Body of pancreas (tissue), 4 donors: ENCODE results near the gene CLBA1. TPM values are rescaled to one million over a fixed set of nuclear protein-coding genes. Genes with fewer than 3 reads are reported as not detected.

Experiments used
- ATAC-seq: fragments of 150-250 bp; one replicate; pipeline ENCODE4 v1.9.1; 2016
- DNase-seq, 4 donors: peaks; one replicate each; pipeline ENCODE4 v3.0.0-alpha.2; 2019
- H3K27ac ChIP-seq, 4 donors: fragments of 200-600 bp; sonication (generic); 1 replicate in 3 of 4; 2 replicates in 1 of 4; pipeline versions ENCODE4 v1.5.1 to v1.6.1; 2016 to 2019; ENCODE audit warnings: mild to moderate bottlenecking in 1 of 4, mixed read lengths in 1 of 4, moderate library complexity in 1 of 4
- H3K27me3 ChIP-seq, 2 donors: fragments of 200-600 bp; sonication (generic); one replicate each; pipeline ENCODE4 v1.6.0; 2016; ENCODE audit warnings: mild to moderate bottlenecking in 1 of 2
- H3K36me3 ChIP-seq, 2 donors: fragments of 200-600 bp; sonication (generic); replicated peaks in 1 of 2; 2 replicates each; pipeline ENCODE4 v1.5.1; 2016; ENCODE audit warnings: low read depth in 2 of 2; ENCODE audit not compliant: insufficient read depth in 1 of 2
- H3K4me1 ChIP-seq: fragments of 200-600 bp; sonication (generic); one replicate; pipeline ENCODE4 v1.6.0; 2016
- H3K4me3 ChIP-seq, 2 donors: fragments of 200-600 bp; sonication (generic); 1 replicate in 1 of 2; 2 replicates in 1 of 2; pipeline ENCODE4 v1.5.1; 2016 to 2019
- H3K9me3 ChIP-seq, 3 donors: fragments of 200-600 bp; sonication (generic); 1 replicate in 2 of 3; 2 replicates in 1 of 3; pipeline ENCODE4 v1.5.1; 2016
- POLR2A ChIP-seq, 3 donors: fragments of 450-650 bp; IDR thresholded peaks; one replicate each; pipeline ENCODE4 v1.6.1; 2016; ENCODE audit warnings: antibody characterized with exemption in 3 of 3, mild to moderate bottlenecking in 2 of 3
- WGBS, 2 donors: methylation state at CpG; one replicate each; pipeline ENCODE4 v1.1.5; 2017; 5-methylcytosine and 5-hydroxymethylcytosine counted together
- intact Hi-C: fragments of 100-400 bp; cut with DNase I; formaldehyde crosslinking; loops from one replicate; pipeline ENCODE4 v1.15.1; 2023
- total RNA-seq, 2 donors: library from RNA; depleted of rRNA; stranded (reverse); fragments of >200 nt; gene quantifications; one replicate each; pipeline ENCODE4 v1.1.0, GENCODE V29; 2016
- TF ChIP-seq, protein P1 (sequence below), 7 experiments: fragments of 450-650 bp in 4 of 7; fragments of 200-600 bp in 3 of 7; sonication (generic) in 3 of 7; IDR thresholded peaks; one replicate each; pipeline ENCODE4 v1.5.1; 2016 to 2019; ENCODE audit warnings: antibody characterized with exemption in 7 of 7

The CLBA1 gene
- total RNA-seq, 2 donors from 2014 or later = 8.6 to 21.1 TPM

DNA sequence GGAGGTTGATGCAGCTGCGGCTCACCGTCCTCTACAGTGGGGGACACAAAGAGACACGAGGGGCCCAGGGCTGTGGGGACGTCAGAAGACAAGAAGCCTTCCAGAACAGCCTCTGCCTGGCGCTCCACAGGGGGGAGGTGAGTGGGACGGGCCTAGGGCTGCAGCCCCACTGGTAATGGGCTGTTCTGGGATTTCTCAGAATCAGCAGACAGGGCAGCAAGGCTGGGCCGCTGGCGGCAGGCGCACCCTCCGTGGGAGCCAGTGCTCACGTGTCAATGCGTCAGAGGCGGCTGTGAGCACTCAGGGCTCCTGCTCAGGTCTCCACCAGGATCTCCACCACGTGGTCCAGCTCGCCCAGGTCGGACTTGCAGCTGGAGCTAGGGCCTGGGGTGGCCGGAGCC, 25.3 kb downstream of the CLBA1 start:
- intact Hi-C loops = no loop called here
- H3K4me1 ChIP-seq = no peaks in the 10 kb centered on the region
- peaks cover 0 to 6% of the 10 kb centered on the region in 2 donors for H3K36me3 ChIP-seq
- H3K4me3 ChIP-seq = no peak overlapping the region
- DNase-seq = no peak
- no peak for TF ChIP-seq POLR2A (IDR thresholded peaks at IDR 0.05)
- TF ChIP-seq, protein P1, sequence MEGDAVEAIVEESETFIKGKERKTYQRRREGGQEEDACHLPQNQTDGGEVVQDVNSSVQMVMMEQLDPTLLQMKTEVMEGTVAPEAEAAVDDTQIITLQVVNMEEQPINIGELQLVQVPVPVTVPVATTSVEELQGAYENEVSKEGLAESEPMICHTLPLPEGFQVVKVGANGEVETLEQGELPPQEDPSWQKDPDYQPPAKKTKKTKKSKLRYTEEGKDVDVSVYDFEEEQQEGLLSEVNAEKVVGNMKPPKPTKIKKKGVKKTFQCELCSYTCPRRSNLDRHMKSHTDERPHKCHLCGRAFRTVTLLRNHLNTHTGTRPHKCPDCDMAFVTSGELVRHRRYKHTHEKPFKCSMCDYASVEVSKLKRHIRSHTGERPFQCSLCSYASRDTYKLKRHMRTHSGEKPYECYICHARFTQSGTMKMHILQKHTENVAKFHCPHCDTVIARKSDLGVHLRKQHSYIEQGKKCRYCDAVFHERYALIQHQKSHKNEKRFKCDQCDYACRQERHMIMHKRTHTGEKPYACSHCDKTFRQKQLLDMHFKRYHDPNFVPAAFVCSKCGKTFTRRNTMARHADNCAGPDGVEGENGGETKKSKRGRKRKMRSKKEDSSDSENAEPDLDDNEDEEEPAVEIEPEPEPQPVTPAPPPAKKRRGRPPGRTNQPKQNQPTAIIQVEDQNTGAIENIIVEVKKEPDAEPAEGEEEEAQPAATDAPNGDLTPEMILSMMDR (IDR thresholded peaks at IDR 0.05) = no peak
- no peak for ATAC-seq
- H3K27ac ChIP-seq = no peak overlapping the region
- no peaks in the 10 kb centered on the region for H3K27me3 ChIP-seq
- 78 to 80% methylated on average over 8 to 17 of the region's 17 CpGs for WGBS, 2 donors
- no peaks in the 10 kb centered on the region for H3K9me3 ChIP-seq

DNA sequence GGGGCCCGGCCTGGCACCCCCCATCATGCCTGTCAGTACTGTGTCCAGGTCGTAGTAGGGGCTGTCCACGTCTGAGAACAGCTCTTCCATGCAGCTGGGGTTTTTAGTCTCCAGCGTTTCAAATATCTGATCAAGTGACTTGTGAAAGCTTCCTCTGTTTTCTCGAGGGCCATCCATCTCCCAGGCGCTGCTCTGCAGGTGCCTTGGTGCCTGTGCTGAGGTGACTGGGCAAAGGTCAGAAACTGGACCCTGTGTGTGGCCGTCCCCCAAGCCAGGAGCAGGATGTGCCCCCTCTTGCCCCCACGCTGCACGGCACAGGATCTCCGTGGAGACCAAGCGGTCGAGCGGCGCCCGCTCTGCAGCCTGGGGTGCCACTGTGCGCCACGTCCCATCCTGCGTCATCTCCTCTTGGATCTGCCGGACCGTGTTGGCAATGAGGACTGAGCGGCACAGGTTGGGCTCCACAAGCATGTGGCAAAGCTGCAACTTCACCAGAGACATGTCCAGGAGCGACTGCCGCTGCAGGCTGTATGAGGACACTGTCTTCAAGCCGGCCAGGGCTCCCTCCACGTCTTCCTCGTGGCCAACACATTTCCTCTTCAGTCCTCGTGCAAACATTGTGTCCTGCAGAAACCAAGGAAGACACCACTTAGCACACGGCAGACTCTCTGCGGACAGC, 25.9 kb downstream of the CLBA1 start:
- Histone ChIP-seq H3K4me3 (no peak overlapping the region), H3K36me3 (peaks cover 0 to 6% of the 10 kb centered on the region in 2 donors), H3K9me3 (no peaks in the 10 kb centered on the region), H3K27me3 (no peaks in the 10 kb centered on the region), H3K27ac (no peak overlapping the region), H3K4me1 (no peaks in the 10 kb centered on the region)
- no peak for DNase-seq
- ATAC-seq = no peak
- intact Hi-C loops = no loop called here
- WGBS, 2 donors = 86 to 89% methylated on average over 13 to 29 of the region's 29 CpGs
- no peak for TF ChIP-seq POLR2A (IDR thresholded peaks at IDR 0.05)
- TF ChIP-seq, protein P1 (IDR thresholded peaks at IDR 0.05) = no peak

- peak; percentile 49 for ATAC-seq
- peaks cover 0 to 6% of the 10 kb centered on the region in 2 donors for H3K36me3 ChIP-seq
- intact Hi-C loops = no loop called here
Measured at GRCh38 chr14:105012171-105012985, 26.8 kb downstream of the CLBA1 start.

GRCh38 chr14:105013150-105013785, 27.7 kb downstream of the CLBA1 start:
- TF ChIP-seq, protein P1 (IDR thresholded peaks at IDR 0.05) = no peak
- no peak for TF ChIP-seq POLR2A (IDR thresholded peaks at IDR 0.05)
- no peaks in the 10 kb centered on the region for H3K9me3 ChIP-seq
- peaks cover 0 to 6% of the 10 kb centered on the region in 2 donors for H3K36me3 ChIP-seq
- no peak for ATAC-seq
- H3K27ac ChIP-seq = no peak overlapping the region
- H3K4me3 ChIP-seq = no peak overlapping the region
- intact Hi-C loops = no loop called here
- WGBS, 2 donors = 49 to 55% methylated on average over 8 of the region's 8 CpGs
- H3K27me3 ChIP-seq = no peaks in the 10 kb centered on the region
- peak in 1 of 4 donors; percentile 35 for DNase-seq
- H3K4me1 ChIP-seq = peaks cover 2% of the 10 kb centered on the region

More at GRCh38 chr14:105012171-105012985, 26.8 kb downstream of the CLBA1 start:
- WGBS, 2 donors = 68 to 83% methylated on average over 21 to 23 of the region's 23 CpGs
- DNase-seq = peak in 1 of 4 donors; percentile 30
- Histone ChIP-seq H3K27ac (no peak overlapping the region), H3K4me3 (no peak overlapping the region), H3K9me3 (no peaks in the 10 kb centered on the region), H3K4me1 (no peaks in the 10 kb centered on the region), H3K27me3 (no peaks in the 10 kb centered on the region)
- TF ChIP-seq, protein P1 (IDR thresholded peaks at IDR 0.05) = peak in 2 of 7 experiments; percentile 30 to 32
- TF ChIP-seq POLR2A (IDR thresholded peaks at IDR 0.05) = no peak
